SK-N-SH (cell line): ENCODE results near the gene C19orf12. TPM values are rescaled to one million over a fixed set of nuclear protein-coding genes. Genes with fewer than 3 reads are reported as not detected.

ENCODE experiments used
- CTCF ChIA-PET: fragments of 300-600, 350-600 bp; formaldehyde crosslinking; extraction: SDS; loops from one replicate; lab custom pipeline; 2021; lab: Yijun Ruan, JAX
- POLR2A ChIA-PET: fragments of 350-600 bp; sonication (Branson Sonifier 250); formaldehyde crosslinking; extraction: SDS; loops from one replicate; lab custom pipeline; 2020; ENCODE audit warnings: antibody characterized with exemption, inconsistent platforms; lab: Yijun Ruan, JAX
- DNase-seq: peaks from one replicate; pipeline ENCODE4 v3.0.0; 2012
- H2AFZ ChIP-seq: fragments of 200-600 bp; sonication (generic); 2 replicates; pipeline ENCODE4 v1.8.1; 2016; ENCODE audit warnings: antibody characterized with exemption, mild to moderate bottlenecking, low read depth
- H3F3A ChIP-seq: fragments of 200-600 bp; sonication (generic); replicated peaks from 2 replicates; pipeline ENCODE3; 2016; ENCODE audit warnings: antibody characterized with exemption, mild to moderate bottlenecking; ENCODE audit not compliant: insufficient read depth
- H3K27ac ChIP-seq, 2 experiments: fragments of 200-500 bp in 1 of 2; fragments of 200-600 bp in 1 of 2; sonication (Bioruptor generic) in 1 of 2; sonication (generic), shearing (Covaris generic) in 1 of 2; 2 replicates each; pipeline versions ENCODE4 v1.5.1 to v1.6.1; 2014 to 2016; ENCODE audit warnings: low read depth in 2 of 2, inconsistent platforms in 1 of 2, low read length in 1 of 2, mild to moderate bottlenecking in 1 of 2, mixed read lengths in 1 of 2
- H3K27me3 ChIP-seq: fragments of 200-600 bp; sonication (generic), shearing (Covaris generic); 2 replicates; pipeline ENCODE4 v1.6.1; 2016; ENCODE audit warnings: mixed run types; ENCODE audit not compliant: insufficient read depth
- H3K36me3 ChIP-seq, 2 experiments: fragments of 200-500 bp in 1 of 2; fragments of 200-600 bp in 1 of 2; sonication (Bioruptor generic) in 1 of 2; sonication (generic) in 1 of 2; replicated peaks in 1 of 2; 2 replicates each; pipeline versions ENCODE3 to v1.5.1; 2014 to 2016; ENCODE audit warnings: low read length in 1 of 2, mild to moderate bottlenecking in 1 of 2; ENCODE audit not compliant: insufficient read depth in 2 of 2, control insufficient read depth in 1 of 2
- H3K4me1 ChIP-seq, 2 experiments: fragments of 200-500 bp in 1 of 2; fragments of 200-600 bp in 1 of 2; sonication (Bioruptor generic) in 1 of 2; sonication (generic), shearing (Covaris generic) in 1 of 2; 2 replicates each; pipeline versions ENCODE4 v1.5.1 to v1.6.1; 2014 to 2016; ENCODE audit warnings: low read depth in 1 of 2, low read length in 1 of 2, mixed run types in 1 of 2; ENCODE audit not compliant: insufficient read depth in 2 of 2, control insufficient read depth in 1 of 2
- H3K4me2 ChIP-seq: fragments of 200-600 bp; sonication (generic), shearing (Covaris generic); 2 replicates; pipeline ENCODE4 v1.6.1; 2017; ENCODE audit warnings: mixed run types
- H3K4me3 ChIP-seq, 2 experiments: fragments of 200-500 bp in 1 of 2; fragments of 200-600 bp in 1 of 2; sonication (Bioruptor generic) in 1 of 2; sonication (generic), shearing (Covaris generic) in 1 of 2; 2 replicates each; pipeline versions ENCODE4 v1.5.1 to v1.8.1; 2014 to 2016; ENCODE audit warnings: low read depth in 2 of 2, inconsistent platforms in 1 of 2, low read length in 1 of 2, mild to moderate bottlenecking in 1 of 2, mixed read lengths in 1 of 2, moderate library complexity in 1 of 2
- H3K79me2 ChIP-seq: fragments of 200-600 bp; sonication (generic); 2 replicates; pipeline ENCODE4 v1.8.1; 2017; ENCODE audit warnings: mild to moderate bottlenecking; ENCODE audit not compliant: insufficient read depth
- H3K9ac ChIP-seq: fragments of 200-600 bp; sonication (generic); 2 replicates; pipeline ENCODE4 v1.6.1; 2017; ENCODE audit warnings: mixed run types
- H3K9me2 ChIP-seq: fragments of 200-600 bp; sonication (generic); 2 replicates; pipeline ENCODE4 v1.6.1; 2017; ENCODE audit warnings: mixed run types
- H3K9me3 ChIP-seq: fragments of 200-600 bp; sonication (generic); 2 replicates; pipeline ENCODE4 v1.6.1; 2017; ENCODE audit warnings: mixed run types, mild to moderate bottlenecking, moderate library complexity
- H4K20me1 ChIP-seq: fragments of 200-600 bp; sonication (generic); 2 replicates; pipeline ENCODE4 v1.6.1; 2017; ENCODE audit warnings: mild to moderate bottlenecking, mixed run types; ENCODE audit not compliant: insufficient read depth
- CHD2 ChIP-seq: fragments of 150-350 bp; IDR thresholded peaks from 2 replicates; pipeline ENCODE4 v1.6.1; 2018; ENCODE audit warnings: low read length; ENCODE audit not compliant: partially characterized antibody
- EP300 ChIP-seq, 2 experiments: IDR thresholded peaks; 2 replicates each; pipeline versions ENCODE4 v1.4.0 to v1.6.1; 2012; ENCODE audit warnings: borderline replicate concordance in 1 of 2, low read depth in 1 of 2, low read length in 1 of 2
- EZH2phosphoT487 ChIP-seq: fragments of 200-600 bp; sonication (generic); IDR thresholded peaks from 2 replicates; pipeline ENCODE4 v1.6.1; 2017; ENCODE audit warnings: low read depth, mixed run types, mild to moderate bottlenecking, antibody characterized with exemption, moderate library complexity, borderline replicate concordance
- FOXJ3 ChIP-seq: sonication (generic); formaldehyde crosslinking; IDR thresholded peaks from 2 replicates; pipeline ENCODE4 v1.5.1; 2020; ENCODE audit warnings: mild to moderate bottlenecking, missing genetic modification reagents
- FOXM1 ChIP-seq: IDR thresholded peaks from 2 replicates; pipeline ENCODE4 v1.4.0; 2012; ENCODE audit warnings: low read depth, mild to moderate bottlenecking
- GATA2 ChIP-seq: sonication (generic); formaldehyde crosslinking; IDR thresholded peaks from 2 replicates; pipeline ENCODE4 v1.5.0; 2020; ENCODE audit warnings: mild to moderate bottlenecking, missing genetic modification reagents
- MEF2A ChIP-seq: IDR thresholded peaks from 2 replicates; pipeline ENCODE4 v1.4.0; 2012; ENCODE audit warnings: low read depth, borderline replicate concordance
- MXI1 ChIP-seq: IDR thresholded peaks from 2 replicates; pipeline ENCODE4 v1.6.1; 2012; ENCODE audit warnings: mild to moderate bottlenecking, low read depth, low read length, improper control_type of control experiment
- NRF1 ChIP-seq: IDR thresholded peaks from 2 replicates; pipeline ENCODE4 v1.6.1; 2012; ENCODE audit warnings: low read depth, mild to moderate bottlenecking, low read length
- RCOR1 ChIP-seq: fragments of 150-350 bp; IDR thresholded peaks from 2 replicates; pipeline ENCODE4 v1.6.1; 2017; ENCODE audit warnings: antibody characterized with exemption, low read length
- RFX5 ChIP-seq: IDR thresholded peaks from 2 replicates; pipeline ENCODE4 v1.6.1; 2012; ENCODE audit warnings: mild to moderate bottlenecking, improper control_type of control experiment, low read length
- RXRA ChIP-seq: IDR thresholded peaks from 2 replicates; pipeline ENCODE4 v1.4.0; 2012; ENCODE audit warnings: low read depth, mild to moderate bottlenecking, borderline replicate concordance
- SIN3A ChIP-seq: IDR thresholded peaks from 2 replicates; pipeline ENCODE4 v1.6.1; 2012; ENCODE audit warnings: low read depth, mild to moderate bottlenecking, low read length, moderate library complexity, borderline replicate concordance
- SMC3 ChIP-seq: IDR thresholded peaks from 2 replicates; pipeline ENCODE4 v1.6.1; 2012; ENCODE audit warnings: low read depth, low read length, improper control_type of control experiment
- TAF1 ChIP-seq: IDR thresholded peaks from 2 replicates; pipeline ENCODE4 v1.6.1; 2012; ENCODE audit warnings: low read depth, mild to moderate bottlenecking, low read length, moderate library complexity, borderline replicate concordance
- TEAD4 ChIP-seq: IDR thresholded peaks from 2 replicates; pipeline ENCODE4 v1.4.0; 2012; ENCODE audit warnings: mild to moderate bottlenecking, borderline replicate concordance; ENCODE audit not compliant: insufficient read depth
- WGBS: methylation state at CpG from one replicate; pipeline ENCODE4 v1.1.6; 2017; ENCODE audit warnings: low lambda C conversion rate; 5-methylcytosine and 5-hydroxymethylcytosine counted together
- polyA plus RNA-seq, 3 experiments: library from polyadenylated mRNA; depleted of rRNA; stranded (reverse); fragments of >200 nt; gene quantifications; 2 replicates each; pipeline ENCODE4 v1.2.3, GENCODE V29; 2012
- TF ChIP-seq, protein P1 (sequence below): fragments of 150-350 bp; IDR thresholded peaks from 2 replicates; pipeline ENCODE4 v1.6.1; 2017; ENCODE audit warnings: antibody characterized with exemption, low read length, low read depth, borderline replicate concordance
- TF ChIP-seq, protein P2 (sequence below): IDR thresholded peaks from 2 replicates; pipeline ENCODE4 v1.4.0; 2012; ENCODE audit warnings: low read depth, borderline replicate concordance
- TF ChIP-seq, protein P3 (sequence below): fragments of 200-600 bp; sonication (generic); IDR thresholded peaks from 2 replicates; pipeline ENCODE4 v1.6.1; 2017; ENCODE audit warnings: antibody characterized with exemption, mild to moderate bottlenecking, moderate library complexity
- TF ChIP-seq, protein P4 (sequence below): IDR thresholded peaks from 2 replicates; pipeline ENCODE4; 2012

Gene C19orf12
- polyA plus RNA-seq, 1 of the 3 experiments (the other 2 are of a cell fraction): 30.5 TPM

DNA sequence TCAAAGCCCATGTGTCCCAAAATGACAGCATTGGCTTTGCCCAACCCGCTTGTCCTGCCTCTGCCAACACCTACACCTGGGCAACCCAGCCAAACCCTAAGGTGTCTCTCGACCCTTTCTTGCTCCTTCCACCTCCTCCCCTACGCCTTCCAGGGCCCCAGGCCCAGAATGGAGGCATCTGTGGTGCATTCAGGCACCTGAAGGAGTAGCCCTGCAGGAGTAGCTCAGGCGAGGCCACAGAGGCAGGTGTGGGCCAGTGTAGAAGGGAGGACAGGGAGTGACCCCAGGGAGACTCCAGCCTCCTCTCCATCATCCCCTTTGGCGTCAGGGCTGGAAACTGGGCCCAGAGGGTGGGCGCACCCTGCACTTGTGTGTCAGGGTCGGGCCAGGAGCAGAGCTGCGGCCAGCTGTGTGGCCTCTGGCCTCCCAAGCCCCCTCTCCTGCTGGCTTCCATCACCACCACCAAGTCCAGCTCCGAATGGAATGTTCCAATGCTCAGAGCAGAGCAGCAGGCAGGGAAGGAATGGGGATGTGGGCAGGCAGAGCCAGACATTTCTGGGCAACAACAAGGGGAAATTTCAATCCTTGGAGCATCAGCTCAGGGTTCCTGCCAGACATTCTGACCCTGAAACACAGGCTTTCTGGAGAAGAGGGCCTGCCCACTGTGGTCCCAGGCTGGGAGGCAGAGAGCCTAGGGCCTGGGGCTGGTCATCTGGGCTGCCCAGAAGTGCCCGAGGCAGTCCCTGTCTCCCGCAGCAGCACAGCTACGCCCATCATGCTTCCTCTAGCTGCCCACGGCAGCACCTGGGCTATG, 33.4 kb downstream of the C19orf12 start:
- H3K4me1 ChIP-seq: peaks cover 0 to 8% of the 10 kb centered on the region in 2 experiments; a peak in 1 of 4 replicates
- no peaks in the 10 kb centered on the region for H4K20me1 ChIP-seq
- no peaks in the 10 kb centered on the region for H3F3A ChIP-seq
- DNase-seq: no peak
- H3K27ac ChIP-seq: no peak overlapping the region
- H3K4me2 ChIP-seq: no peak overlapping the region
- TF ChIP-seq RXRA (no peak), CHD2 (no peak), MEF2A (no peak), MXI1 (no peak), NRF1 (no peak), RFX5 (no peak), EP300 (IDR thresholded peaks at IDR 0.05; ENCODE audit: borderline replicate concordance in 1 of 2, low read depth in 1 of 2, low read length in 1 of 2) (no peak), FOXJ3 (CRISPR knock-in tag) (no peak), EZH2phosphoT487 (no peak), SIN3A (no peak)
- TF ChIP-seq, protein P1, sequence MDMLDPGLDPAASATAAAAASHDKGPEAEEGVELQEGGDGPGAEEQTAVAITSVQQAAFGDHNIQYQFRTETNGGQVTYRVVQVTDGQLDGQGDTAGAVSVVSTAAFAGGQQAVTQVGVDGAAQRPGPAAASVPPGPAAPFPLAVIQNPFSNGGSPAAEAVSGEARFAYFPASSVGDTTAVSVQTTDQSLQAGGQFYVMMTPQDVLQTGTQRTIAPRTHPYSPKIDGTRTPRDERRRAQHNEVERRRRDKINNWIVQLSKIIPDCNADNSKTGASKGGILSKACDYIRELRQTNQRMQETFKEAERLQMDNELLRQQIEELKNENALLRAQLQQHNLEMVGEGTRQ: no peak
- TF ChIP-seq, protein P2, sequence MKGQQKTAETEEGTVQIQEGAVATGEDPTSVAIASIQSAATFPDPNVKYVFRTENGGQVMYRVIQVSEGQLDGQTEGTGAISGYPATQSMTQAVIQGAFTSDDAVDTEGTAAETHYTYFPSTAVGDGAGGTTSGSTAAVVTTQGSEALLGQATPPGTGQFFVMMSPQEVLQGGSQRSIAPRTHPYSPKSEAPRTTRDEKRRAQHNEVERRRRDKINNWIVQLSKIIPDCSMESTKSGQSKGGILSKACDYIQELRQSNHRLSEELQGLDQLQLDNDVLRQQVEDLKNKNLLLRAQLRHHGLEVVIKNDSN: no peak
- TF ChIP-seq, all 33 proteins: peak for 0
- Histone ChIP-seq H3K4me3 (no peak overlapping the region), H3K27me3 (no peaks in the 10 kb centered on the region), H3K79me2 (no peaks in the 10 kb centered on the region), H2AFZ (no peak overlapping the region), H3K9me3 (no peaks in the 10 kb centered on the region), H3K9ac (no peak overlapping the region), H3K9me2 (no peaks in the 10 kb centered on the region), H3K36me3 (no peaks in the 10 kb centered on the region)
- WGBS: 70% methylated on average over 13 of the region's 13 CpGs
- POLR2A ChIA-PET: no interaction called here
- CTCF ChIA-PET: interaction anchor here (1.0 to 2.5 kb wide), 3 partner anchors 12 to 71 kb away, joined by 5 to 9 read pairs (median 7); no protein-coding TSS in a partner anchor

DNA sequence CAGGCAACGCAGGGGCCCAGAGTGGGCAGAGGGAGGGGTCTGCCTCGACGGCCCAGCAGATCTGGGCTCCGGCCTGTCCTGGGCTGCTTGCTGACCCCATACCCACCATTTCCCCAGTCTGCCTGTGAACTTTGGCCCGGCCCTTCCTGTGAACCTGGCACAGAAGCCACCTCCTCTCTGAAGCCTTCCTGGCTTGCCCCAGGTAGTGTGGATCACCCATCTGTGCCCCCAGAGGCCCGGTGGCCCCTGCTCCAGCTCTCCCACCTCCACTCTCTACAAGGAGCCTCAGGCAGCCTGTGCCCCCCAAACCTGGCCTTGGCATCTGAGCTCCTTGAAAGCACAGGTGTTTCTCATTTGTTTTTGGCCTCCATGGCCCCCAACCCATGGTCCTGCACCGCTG, 34.1 kb downstream of the C19orf12 start:
- CTCF ChIA-PET: interaction anchor here (1.0 to 2.5 kb wide), 2 partner anchors 13 to 71 kb away, joined by 5 to 9 read pairs; no protein-coding TSS in a partner anchor
- POLR2A ChIA-PET: no interaction called here
- Histone ChIP-seq H3K9me2 (no peaks in the 10 kb centered on the region), H3K36me3 (peaks cover 0 to under 1% of the 10 kb centered on the region in 2 experiments), H3K79me2 (no peaks in the 10 kb centered on the region), H2AFZ (no peak overlapping the region), H3K9ac (no peak overlapping the region), H3K27me3 (no peaks in the 10 kb centered on the region), H3K27ac (no peak overlapping the region), H3K4me1 (peaks cover 0 to 8% of the 10 kb centered on the region in 2 experiments; a peak in 1 of 4 replicates), H4K20me1 (no peaks in the 10 kb centered on the region), H3F3A (no peaks in the 10 kb centered on the region), H3K4me2 (no peak overlapping the region), H3K4me3 (no peak overlapping the region), H3K9me3 (no peaks in the 10 kb centered on the region)
- no peak for DNase-seq
- no peak for TF ChIP-seq TEAD4
- no peak for TF ChIP-seq GATA2
- TF ChIP-seq MEF2A: no peak
- TF ChIP-seq, protein P3, sequence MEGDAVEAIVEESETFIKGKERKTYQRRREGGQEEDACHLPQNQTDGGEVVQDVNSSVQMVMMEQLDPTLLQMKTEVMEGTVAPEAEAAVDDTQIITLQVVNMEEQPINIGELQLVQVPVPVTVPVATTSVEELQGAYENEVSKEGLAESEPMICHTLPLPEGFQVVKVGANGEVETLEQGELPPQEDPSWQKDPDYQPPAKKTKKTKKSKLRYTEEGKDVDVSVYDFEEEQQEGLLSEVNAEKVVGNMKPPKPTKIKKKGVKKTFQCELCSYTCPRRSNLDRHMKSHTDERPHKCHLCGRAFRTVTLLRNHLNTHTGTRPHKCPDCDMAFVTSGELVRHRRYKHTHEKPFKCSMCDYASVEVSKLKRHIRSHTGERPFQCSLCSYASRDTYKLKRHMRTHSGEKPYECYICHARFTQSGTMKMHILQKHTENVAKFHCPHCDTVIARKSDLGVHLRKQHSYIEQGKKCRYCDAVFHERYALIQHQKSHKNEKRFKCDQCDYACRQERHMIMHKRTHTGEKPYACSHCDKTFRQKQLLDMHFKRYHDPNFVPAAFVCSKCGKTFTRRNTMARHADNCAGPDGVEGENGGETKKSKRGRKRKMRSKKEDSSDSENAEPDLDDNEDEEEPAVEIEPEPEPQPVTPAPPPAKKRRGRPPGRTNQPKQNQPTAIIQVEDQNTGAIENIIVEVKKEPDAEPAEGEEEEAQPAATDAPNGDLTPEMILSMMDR: no peak
- no peak for TF ChIP-seq RCOR1
- no peak for TF ChIP-seq SMC3
- TF ChIP-seq TAF1: no peak
- no peak for TF ChIP-seq FOXM1
- TF ChIP-seq, protein P4, sequence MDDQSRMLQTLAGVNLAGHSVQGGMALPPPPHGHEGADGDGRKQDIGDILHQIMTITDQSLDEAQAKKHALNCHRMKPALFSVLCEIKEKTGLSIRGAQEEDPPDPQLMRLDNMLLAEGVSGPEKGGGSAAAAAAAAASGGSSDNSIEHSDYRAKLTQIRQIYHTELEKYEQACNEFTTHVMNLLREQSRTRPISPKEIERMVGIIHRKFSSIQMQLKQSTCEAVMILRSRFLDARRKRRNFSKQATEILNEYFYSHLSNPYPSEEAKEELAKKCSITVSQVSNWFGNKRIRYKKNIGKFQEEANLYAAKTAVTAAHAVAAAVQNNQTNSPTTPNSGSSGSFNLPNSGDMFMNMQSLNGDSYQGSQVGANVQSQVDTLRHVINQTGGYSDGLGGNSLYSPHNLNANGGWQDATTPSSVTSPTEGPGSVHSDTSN: no peak
- WGBS: 75% methylated on average over 6 of the region's 7 CpGs
